Subcutaneous adipose tissue (tissue), 4 donors: ENCODE data around the gene ACSL3. TPM values are rescaled to one million over a fixed set of nuclear protein-coding genes. Genes with fewer than 3 reads are reported as not detected.

Experiments
- CTCF ChIP-seq: fragments of 450-650 bp; IDR thresholded peaks from one replicate; pipeline ENCODE4 v1.5.1; 2016; ENCODE audit warnings: low read depth, mild to moderate bottlenecking, control low read depth, antibody characterized with exemption, moderate library complexity
- total RNA-seq, 4 donors: library from RNA; depleted of rRNA; stranded (reverse); fragments of >200 nt; gene quantifications; one replicate each; pipeline ENCODE4 v1.1.0, GENCODE V29; 2016

The ACSL3 gene
- total RNA-seq, 4 donors from 2014 or later, result 40.1 to 81.8 (median 42.8) TPM

- no peak for TF ChIP-seq CTCF
Measured at GRCh38 chr2:222928335-222928734, 67.5 kb downstream of the ACSL3 start.

- no peak for TF ChIP-seq CTCF
Measured at GRCh38 chr2:222930862-222931261, 70.0 kb downstream of the ACSL3 start.

GRCh38 chr2:222931659-222932058 is 70.8 kb downstream of the ACSL3 start:
- TF ChIP-seq CTCF, result no peak

GRCh38 chr2:222933458-222933857 is 72.6 kb downstream of the ACSL3 start:
- TF ChIP-seq CTCF, result no peak

GRCh38 chr2:222935688-222936298 is 75.0 kb downstream of the ACSL3 start:
- no peak for TF ChIP-seq CTCF

GRCh38 chr2:222936705-222937104 is 75.9 kb downstream of the ACSL3 start:
- TF ChIP-seq CTCF, result no peak

GRCh38 chr2:222938327-222938726 is 77.5 kb downstream of the ACSL3 start:
- no peak for TF ChIP-seq CTCF
